Measurements from ENCODE around the gene ALDH4A1. TPM values are rescaled to one million over a fixed set of nuclear protein-coding genes. Genes with fewer than 3 reads are reported as not detected.

Gene ALDH4A1
- total and polyA plus RNA-seq, 10 of the 15 experiments (the other 5 are each of a cell fraction or from before 2014, with no cell fraction given), result 0.06 to 25.5 (median 13.0) TPM

DNA sequence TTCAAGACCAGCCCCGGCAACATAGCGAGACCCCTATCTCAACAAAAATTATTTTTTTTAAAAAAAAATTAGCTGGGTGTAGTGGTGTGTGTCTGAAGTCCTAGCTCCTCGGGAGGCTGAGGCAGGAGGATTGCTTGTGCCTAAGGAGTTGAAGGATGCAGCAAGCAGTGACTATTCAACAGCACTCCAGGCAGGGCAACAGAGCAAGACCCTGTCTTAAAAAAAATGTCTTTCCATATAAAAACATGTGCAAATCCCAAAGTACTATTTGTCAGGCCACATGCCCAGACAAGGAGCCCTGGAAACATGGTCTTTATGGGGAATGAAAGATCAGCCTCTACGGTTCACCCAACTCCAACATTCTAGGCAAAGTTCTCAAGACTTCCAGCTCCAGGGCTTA, 40.8 kb upstream of the ALDH4A1 start:
- BruUV-seq (replicated peaks), result no TSS peak
- SMC1A ChIA-PET (ENCODE audit: uncharacterized antibody, unreplicated experiment), result no interaction called here
- intact Hi-C loops (cut with micrococcal nuclease; ENCODE audit: unreplicated experiment) (no loop called here), in situ Hi-C loops (cut with MboI) (no loop called here)
- WGBS (ENCODE audit: insufficient coverage, insufficient replicate concordance, low lambda C conversion rate, missing lambda C conversion rate), result 100% methylated on average over 4 of the region's 4 CpGs
- Histone ChIP-seq H4K20me1 (ENCODE audit: control insufficient read depth, insufficient read depth) (no peaks in the 10 kb centered on the region), H3K4me3 (no peak overlapping the region), H3K9me3 (replicated peaks; ENCODE audit: control insufficient read depth, insufficient read depth, low read length) (no peaks in the 10 kb centered on the region), H3K36me3 (ENCODE audit: control insufficient read depth in 2 of 2, insufficient read depth in 2 of 2, low read length in 1 of 2) (no peaks in the 10 kb centered on the region), H3K27ac (ENCODE audit: control insufficient read depth, insufficient read depth) (no peak overlapping the region), H3K4me2 (ENCODE audit: control insufficient read depth, insufficient read depth) (no peak overlapping the region), H3K4me1 (ENCODE audit: control insufficient read depth, insufficient read depth, low read length) (peaks cover 22% of the 10 kb centered on the region), H2AFZ (ENCODE audit: control insufficient read depth, low read depth, low read length) (no peak overlapping the region), H3K79me2 (ENCODE audit: control insufficient read depth, insufficient read depth, low read length) (peaks cover 5% of the 10 kb centered on the region), H3K27me3 (replicated peaks in 1 of 2; ENCODE audit: control insufficient read depth in 2 of 2, insufficient read depth in 2 of 2, low read length in 1 of 2) (no peaks in the 10 kb centered on the region), H3K9ac (ENCODE audit: control insufficient read depth, insufficient read depth, low read length) (no peak overlapping the region)
- no peak for TF ChIP-seq TARDBP (IDR thresholded peaks at IDR 0.05; ENCODE audit: borderline replicate concordance)
- TF ChIP-seq LARP7 (IDR thresholded peaks at IDR 0.05), result no peak
- TF ChIP-seq ASH2L (IDR thresholded peaks at IDR 0.05; ENCODE audit: borderline replicate concordance, low read depth), result no peak
- TF ChIP-seq JUNB (IDR thresholded peaks at IDR 0.05), result no peak
- no peak for TF ChIP-seq ZNF217 (IDR thresholded peaks at IDR 0.05)
- no peak for TF ChIP-seq RAD51 (IDR thresholded peaks at IDR 0.05)
- no peak for TF ChIP-seq ATF7 (IDR thresholded peaks at IDR 0.05; ENCODE audit: low read depth)
- TF ChIP-seq, protein P1, sequence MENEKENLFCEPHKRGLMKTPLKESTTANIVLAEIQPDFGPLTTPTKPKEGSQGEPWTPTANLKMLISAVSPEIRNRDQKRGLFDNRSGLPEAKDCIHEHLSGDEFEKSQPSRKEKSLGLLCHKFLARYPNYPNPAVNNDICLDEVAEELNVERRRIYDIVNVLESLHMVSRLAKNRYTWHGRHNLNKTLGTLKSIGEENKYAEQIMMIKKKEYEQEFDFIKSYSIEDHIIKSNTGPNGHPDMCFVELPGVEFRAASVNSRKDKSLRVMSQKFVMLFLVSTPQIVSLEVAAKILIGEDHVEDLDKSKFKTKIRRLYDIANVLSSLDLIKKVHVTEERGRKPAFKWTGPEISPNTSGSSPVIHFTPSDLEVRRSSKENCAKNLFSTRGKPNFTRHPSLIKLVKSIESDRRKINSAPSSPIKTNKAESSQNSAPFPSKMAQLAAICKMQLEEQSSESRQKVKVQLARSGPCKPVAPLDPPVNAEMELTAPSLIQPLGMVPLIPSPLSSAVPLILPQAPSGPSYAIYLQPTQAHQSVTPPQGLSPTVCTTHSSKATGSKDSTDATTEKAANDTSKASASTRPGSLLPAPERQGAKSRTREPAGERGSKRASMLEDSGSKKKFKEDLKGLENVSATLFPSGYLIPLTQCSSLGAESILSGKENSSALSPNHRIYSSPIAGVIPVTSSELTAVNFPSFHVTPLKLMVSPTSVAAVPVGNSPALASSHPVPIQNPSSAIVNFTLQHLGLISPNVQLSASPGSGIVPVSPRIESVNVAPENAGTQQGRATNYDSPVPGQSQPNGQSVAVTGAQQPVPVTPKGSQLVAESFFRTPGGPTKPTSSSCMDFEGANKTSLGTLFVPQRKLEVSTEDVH (IDR thresholded peaks at IDR 0.05; ENCODE audit: low read depth, partially characterized antibody), result no peak
- no peak for TF ChIP-seq MYB (IDR thresholded peaks at IDR 0.05; ENCODE audit: borderline replicate concordance, low read depth, low read length)
- TF ChIP-seq SIN3A (IDR thresholded peaks at IDR 0.05; ENCODE audit: low read depth, low read length), result no peak
- TF ChIP-seq MYC (IDR thresholded peaks at IDR 0.05; ENCODE audit: insufficient read depth, insufficient read length, insufficient replicate concordance, low read length, severe bottlenecking), result no peak
- no peak for TF ChIP-seq ZNF622 (IDR thresholded peaks at IDR 0.05)
- RAD21 ChIA-PET (ENCODE audit: unreplicated experiment), result no interaction called here
- CTCF ChIA-PET, result interaction anchor here (1.0 to 2.9 kb wide), 2 partner anchors 31 to 153 kb away, joined by 3 to 13 read pairs; no protein-coding TSS in a partner anchor
- no peak for FAIRE-seq
- POLR2A ChIA-PET, result no interaction called here
- DNase-seq (ENCODE audit: low read depth, low spot score), result no peak
- ATAC-seq, result no peak
